ENCODE results near the gene CREB5. TPM values are rescaled to one million over a fixed set of nuclear protein-coding genes. Genes with fewer than 3 reads are reported as not detected.

Gene CREB5
- total RNA-seq, 6 donors from 2014 or later = 8.3 to 34.6 (median 15.3) TPM

DNA sequence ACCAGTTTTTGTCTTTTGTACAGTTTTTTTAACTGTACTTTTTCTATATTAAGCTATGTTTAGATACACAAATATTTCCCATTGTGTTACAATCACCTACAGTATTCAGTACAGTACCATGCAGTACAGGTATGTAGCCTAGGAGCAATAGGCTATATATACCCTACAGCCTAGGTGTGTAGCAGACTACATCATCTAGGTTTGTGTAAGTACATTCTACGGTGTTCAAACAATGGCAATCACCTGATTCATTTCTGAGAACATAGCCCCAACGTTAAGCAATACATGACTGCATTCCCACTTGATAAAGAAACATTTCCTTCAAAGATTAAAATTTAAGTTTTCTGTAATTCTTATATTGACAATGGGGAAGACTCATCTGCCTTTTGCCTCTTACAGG lies 456.4 kb downstream of the CREB5 start:
- Histone ChIP-seq H3K27ac (no peak overlapping the region), H3K9me3 (no peaks in the 10 kb centered on the region), H3K27me3 (no peaks in the 10 kb centered on the region), H3K36me3 (no peaks in the 10 kb centered on the region), H3K4me3 (no peak overlapping the region), H3K4me1 (no peaks in the 10 kb centered on the region)
- TF ChIP-seq, protein P1, sequence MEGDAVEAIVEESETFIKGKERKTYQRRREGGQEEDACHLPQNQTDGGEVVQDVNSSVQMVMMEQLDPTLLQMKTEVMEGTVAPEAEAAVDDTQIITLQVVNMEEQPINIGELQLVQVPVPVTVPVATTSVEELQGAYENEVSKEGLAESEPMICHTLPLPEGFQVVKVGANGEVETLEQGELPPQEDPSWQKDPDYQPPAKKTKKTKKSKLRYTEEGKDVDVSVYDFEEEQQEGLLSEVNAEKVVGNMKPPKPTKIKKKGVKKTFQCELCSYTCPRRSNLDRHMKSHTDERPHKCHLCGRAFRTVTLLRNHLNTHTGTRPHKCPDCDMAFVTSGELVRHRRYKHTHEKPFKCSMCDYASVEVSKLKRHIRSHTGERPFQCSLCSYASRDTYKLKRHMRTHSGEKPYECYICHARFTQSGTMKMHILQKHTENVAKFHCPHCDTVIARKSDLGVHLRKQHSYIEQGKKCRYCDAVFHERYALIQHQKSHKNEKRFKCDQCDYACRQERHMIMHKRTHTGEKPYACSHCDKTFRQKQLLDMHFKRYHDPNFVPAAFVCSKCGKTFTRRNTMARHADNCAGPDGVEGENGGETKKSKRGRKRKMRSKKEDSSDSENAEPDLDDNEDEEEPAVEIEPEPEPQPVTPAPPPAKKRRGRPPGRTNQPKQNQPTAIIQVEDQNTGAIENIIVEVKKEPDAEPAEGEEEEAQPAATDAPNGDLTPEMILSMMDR (IDR thresholded peaks at IDR 0.05) = no peak
- TF ChIP-seq EP300 (IDR thresholded peaks at IDR 0.05) = no peak
- TF ChIP-seq POLR2AphosphoS5 (IDR thresholded peaks at IDR 0.05) = no peak
- ATAC-seq (ENCODE audit: low FRiP score in 2 of 2) = no peak
- DNase-seq = no peak
- WGBS, 2 donors = 66 to 80% methylated on average over 2 of the region's 2 CpGs

GRCh38 chr7:28871077-28871476 lies 458.8 kb downstream of the CREB5 start:
- Histone ChIP-seq H3K4me3 (no peak overlapping the region), H3K4me1 (no peaks in the 10 kb centered on the region), H3K27me3 (no peaks in the 10 kb centered on the region), H3K9me3 (no peaks in the 10 kb centered on the region), H3K36me3 (no peaks in the 10 kb centered on the region), H3K27ac (no peak overlapping the region)
- 91 to 92% methylated on average over 2 of the region's 2 CpGs for WGBS, 2 donors
- TF ChIP-seq EP300 (IDR thresholded peaks at IDR 0.05) = no peak
- no peak for TF ChIP-seq POLR2AphosphoS5 (IDR thresholded peaks at IDR 0.05)
- no peak for TF ChIP-seq POLR2A (IDR thresholded peaks at IDR 0.05)
- TF ChIP-seq, protein P1 (IDR thresholded peaks at IDR 0.05) = no peak
- ATAC-seq (ENCODE audit: low FRiP score in 2 of 2) (no peak), DNase-seq (no peak)

GRCh38 chr7:28871631-28872030 lies 459.3 kb downstream of the CREB5 start:
- Histone ChIP-seq H3K9me3 (no peaks in the 10 kb centered on the region), H3K27ac (no peak overlapping the region), H3K4me1 (no peaks in the 10 kb centered on the region), H3K27me3 (no peaks in the 10 kb centered on the region), H3K36me3 (no peaks in the 10 kb centered on the region), H3K4me3 (no peak overlapping the region)
- ATAC-seq (ENCODE audit: low FRiP score in 2 of 2) = no peak
- DNase-seq = no peak
- TF ChIP-seq, protein P1 (IDR thresholded peaks at IDR 0.05) = no peak
- TF ChIP-seq POLR2AphosphoS5 (IDR thresholded peaks at IDR 0.05) = no peak
- TF ChIP-seq POLR2A (IDR thresholded peaks at IDR 0.05) = no peak
- no peak for TF ChIP-seq EP300 (IDR thresholded peaks at IDR 0.05)

GRCh38 chr7:28872226-28872625 lies 459.9 kb downstream of the CREB5 start:
- WGBS, 2 donors = 52 to 69% methylated on average over 4 of the region's 4 CpGs
- ATAC-seq (ENCODE audit: low FRiP score in 2 of 2) (no peak), DNase-seq (no peak)
- TF ChIP-seq, protein P1 (IDR thresholded peaks at IDR 0.05) = no peak
- TF ChIP-seq EP300 (IDR thresholded peaks at IDR 0.05) = no peak
- Histone ChIP-seq H3K4me3 (no peak overlapping the region), H3K9me3 (no peaks in the 10 kb centered on the region), H3K4me1 (no peaks in the 10 kb centered on the region), H3K27me3 (no peaks in the 10 kb centered on the region), H3K27ac (no peak overlapping the region), H3K36me3 (no peaks in the 10 kb centered on the region)

DNA sequence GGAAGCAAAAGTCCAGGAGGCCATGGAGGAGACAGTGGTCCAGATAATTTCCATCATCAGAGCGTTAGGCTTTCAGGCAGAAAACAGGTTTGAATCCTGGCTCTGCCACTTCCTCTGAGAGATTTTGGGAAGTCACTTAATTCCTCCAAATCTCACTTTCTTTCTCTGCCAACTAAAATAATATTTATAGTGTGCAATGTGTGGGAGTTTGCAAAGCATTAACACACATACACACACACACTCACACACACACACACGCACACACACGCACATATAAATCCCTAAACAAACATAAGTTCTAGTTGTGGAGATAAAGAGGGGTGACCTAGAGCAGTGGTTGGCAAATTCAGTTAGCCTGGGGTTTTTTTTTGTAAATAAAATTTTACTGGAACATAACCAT lies 461.0 kb downstream of the CREB5 start:
- H3K4me1 ChIP-seq = no peaks in the 10 kb centered on the region
- no peaks in the 10 kb centered on the region for H3K36me3 ChIP-seq
- H3K4me3 ChIP-seq = no peak overlapping the region
- DNase-seq (no peak), ATAC-seq (ENCODE audit: low FRiP score in 2 of 2) (no peak)
- H3K27ac ChIP-seq = no peak overlapping the region
- WGBS, 2 donors = 83 to 92% methylated on average over 3 of the region's 3 CpGs
- TF ChIP-seq, protein P1 (IDR thresholded peaks at IDR 0.05) = no peak
- TF ChIP-seq EP300 (IDR thresholded peaks at IDR 0.05) = no peak
- TF ChIP-seq POLR2A (IDR thresholded peaks at IDR 0.05) = no peak
- TF ChIP-seq POLR2AphosphoS5 (IDR thresholded peaks at IDR 0.05) = no peak
- no peaks in the 10 kb centered on the region for H3K27me3 ChIP-seq
- H3K9me3 ChIP-seq = no peaks in the 10 kb centered on the region
